Lower lobe of right lung (tissue), 2 donors: Measurements from ENCODE around the gene AATK. TPM values are rescaled to one million over a fixed set of nuclear protein-coding genes. Genes with fewer than 3 reads are reported as not detected.

ENCODE experiments used
- ATAC-seq, 2 donors: fragments of 200-7000 bp; cut with Tn5 transposase; one replicate each; pipeline ENCODE4 v1.9.1; 2020 to 2022; ENCODE audit warnings: mild to moderate bottlenecking in 2 of 2, moderate library complexity in 2 of 2
- DNase-seq: peaks from one replicate; pipeline ENCODE4 v3.0.0-alpha.2; 2020
- H3K27ac ChIP-seq: fragments of 200-600 bp; one replicate; pipeline ENCODE4 v1.8.0; 2022
- H3K27me3 ChIP-seq: fragments of 200-600 bp; one replicate; pipeline ENCODE4 v1.8.0; 2022; ENCODE audit warnings: low read depth
- H3K36me3 ChIP-seq: fragments of 200-600 bp; one replicate; pipeline ENCODE4 v1.8.0; 2022; ENCODE audit warnings: mild to moderate bottlenecking
- H3K4me1 ChIP-seq: fragments of 200-600 bp; one replicate; pipeline ENCODE4 v1.8.0; 2022
- H3K4me3 ChIP-seq: fragments of 200-600 bp; one replicate; pipeline ENCODE4 v1.8.0; 2022; ENCODE audit warnings: mild to moderate bottlenecking
- H3K9me3 ChIP-seq: fragments of 200-600 bp; one replicate; pipeline ENCODE4 v1.8.0; 2022
- intact Hi-C: fragments of 100-400 bp; cut with DNase I; formaldehyde crosslinking; loops from one replicate; pipeline ENCODE4 v1.11.0; 2022
- total RNA-seq: library from RNA; stranded (reverse); fragmentation: NEBNext Ultra II Directional; extraction: Animal tissue kit (Norgen Biotek cat#: 25700); gene quantifications from one replicate; pipeline ENCODE4 v1.2.1, GENCODE V29; 2021
- TF ChIP-seq, protein P1 (sequence below): fragments of 200-600 bp; IDR thresholded peaks from one replicate; pipeline ENCODE4 v1.8.0; 2022; ENCODE audit warnings: antibody characterized with exemption, mild to moderate bottlenecking
- donor health status: DM: no; HTN: yes; CAD: no; lungs with severe emphysema.

The AATK gene
- total RNA-seq, 1 donor from 2014 or later: 64.0 TPM

DNA sequence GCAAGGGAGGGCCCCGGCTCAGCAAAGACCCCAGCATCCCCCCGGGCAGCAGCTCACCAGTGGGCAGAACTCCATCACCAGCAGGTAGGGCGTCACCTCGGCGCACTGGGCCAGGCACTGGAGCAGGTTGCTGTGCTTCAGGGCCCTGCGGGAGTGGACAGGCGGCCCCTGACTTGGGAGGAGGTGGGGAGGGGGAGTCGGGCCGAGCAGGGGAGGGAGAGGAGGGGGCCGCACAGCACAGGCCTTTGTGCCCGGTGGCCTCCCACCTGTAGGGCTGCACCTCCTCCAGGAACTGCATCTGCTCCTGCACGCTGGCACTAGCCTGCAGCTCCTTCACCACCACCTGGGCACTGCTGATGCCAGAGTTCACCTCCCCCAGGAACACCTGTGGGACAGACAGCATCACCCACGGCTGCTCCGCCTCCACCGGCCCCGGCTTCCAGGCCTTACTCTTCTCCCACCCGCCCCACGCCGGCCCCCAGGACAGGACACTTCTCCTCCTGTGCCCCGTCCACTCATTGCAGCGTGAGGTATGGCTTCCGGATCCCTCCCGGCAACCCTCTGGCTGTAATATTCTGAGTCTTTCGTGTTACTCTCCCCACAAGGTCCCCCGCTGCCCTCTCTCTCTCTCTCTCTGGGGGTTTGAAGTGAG is 38.4 kb downstream of the AATK start:
- no peaks in the 10 kb centered on the region for H3K4me1 ChIP-seq
- no peaks in the 10 kb centered on the region for H3K9me3 ChIP-seq
- H3K27ac ChIP-seq: no peak overlapping the region
- no peak for ATAC-seq
- no peak for DNase-seq
- TF ChIP-seq, protein P1, sequence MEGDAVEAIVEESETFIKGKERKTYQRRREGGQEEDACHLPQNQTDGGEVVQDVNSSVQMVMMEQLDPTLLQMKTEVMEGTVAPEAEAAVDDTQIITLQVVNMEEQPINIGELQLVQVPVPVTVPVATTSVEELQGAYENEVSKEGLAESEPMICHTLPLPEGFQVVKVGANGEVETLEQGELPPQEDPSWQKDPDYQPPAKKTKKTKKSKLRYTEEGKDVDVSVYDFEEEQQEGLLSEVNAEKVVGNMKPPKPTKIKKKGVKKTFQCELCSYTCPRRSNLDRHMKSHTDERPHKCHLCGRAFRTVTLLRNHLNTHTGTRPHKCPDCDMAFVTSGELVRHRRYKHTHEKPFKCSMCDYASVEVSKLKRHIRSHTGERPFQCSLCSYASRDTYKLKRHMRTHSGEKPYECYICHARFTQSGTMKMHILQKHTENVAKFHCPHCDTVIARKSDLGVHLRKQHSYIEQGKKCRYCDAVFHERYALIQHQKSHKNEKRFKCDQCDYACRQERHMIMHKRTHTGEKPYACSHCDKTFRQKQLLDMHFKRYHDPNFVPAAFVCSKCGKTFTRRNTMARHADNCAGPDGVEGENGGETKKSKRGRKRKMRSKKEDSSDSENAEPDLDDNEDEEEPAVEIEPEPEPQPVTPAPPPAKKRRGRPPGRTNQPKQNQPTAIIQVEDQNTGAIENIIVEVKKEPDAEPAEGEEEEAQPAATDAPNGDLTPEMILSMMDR: no peak
- peaks cover 11% of the 10 kb centered on the region for H3K36me3 ChIP-seq
- no peaks in the 10 kb centered on the region for H3K27me3 ChIP-seq
- intact Hi-C loops: no loop called here
- no peak overlapping the region for H3K4me3 ChIP-seq

- H3K27ac ChIP-seq: no peak overlapping the region
- H3K9me3 ChIP-seq: no peaks in the 10 kb centered on the region
- intact Hi-C loops: no loop called here
- DNase-seq (no peak), ATAC-seq (no peak)
- no peaks in the 10 kb centered on the region for H3K4me1 ChIP-seq
- H3K27me3 ChIP-seq: no peaks in the 10 kb centered on the region
- H3K4me3 ChIP-seq: no peak overlapping the region
- TF ChIP-seq, protein P1: no peak
- peaks cover 11% of the 10 kb centered on the region for H3K36me3 ChIP-seq
These were observed 38.9 kb downstream of the AATK start for GRCh38 chr17:81127133-81127455.

GRCh38 chr17:81126281-81127132 is 39.5 kb downstream of the AATK start:
- ATAC-seq (no peak), DNase-seq (no peak)
- Histone ChIP-seq H3K27ac (no peak overlapping the region), H3K4me3 (no peak overlapping the region), H3K27me3 (no peaks in the 10 kb centered on the region), H3K9me3 (no peaks in the 10 kb centered on the region), H3K36me3 (peaks cover 11% of the 10 kb centered on the region), H3K4me1 (no peaks in the 10 kb centered on the region)
- intact Hi-C loops: no loop called here
- TF ChIP-seq, protein P1: no peak

DNA sequence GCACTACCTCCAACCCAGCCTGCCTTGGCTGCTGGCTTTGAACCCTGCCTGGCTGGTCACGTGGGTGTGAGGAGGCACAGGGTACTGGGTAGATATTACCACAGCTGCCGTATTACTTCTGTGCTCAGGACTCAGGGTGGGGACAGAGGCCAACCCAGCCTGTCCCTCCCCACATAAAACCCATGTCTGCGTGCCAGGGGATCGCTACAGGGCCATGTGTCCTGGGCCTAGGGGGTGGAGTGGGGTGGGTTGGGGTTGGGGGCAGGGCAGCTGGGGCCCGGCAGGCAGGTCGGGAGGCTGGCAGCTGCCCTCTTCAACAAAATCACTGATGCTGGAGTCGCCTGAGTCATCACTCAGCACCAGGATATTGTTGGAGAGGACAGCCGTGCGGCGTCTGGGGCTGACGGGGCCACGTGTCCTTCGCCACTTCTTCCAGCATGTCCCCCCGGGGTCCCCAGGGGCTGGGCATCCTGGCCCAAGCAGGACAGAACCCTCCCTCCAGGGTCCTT is 40.4 kb downstream of the AATK start:
- TF ChIP-seq, protein P1: no peak
- H3K9me3 ChIP-seq: no peaks in the 10 kb centered on the region
- no peak overlapping the region for H3K4me3 ChIP-seq
- no peak for ATAC-seq
- no peak for DNase-seq
- H3K27ac ChIP-seq: no peak overlapping the region
- intact Hi-C loops: no loop called here
- no peaks in the 10 kb centered on the region for H3K27me3 ChIP-seq
- no peaks in the 10 kb centered on the region for H3K4me1 ChIP-seq
- peaks cover 11% of the 10 kb centered on the region for H3K36me3 ChIP-seq

DNA sequence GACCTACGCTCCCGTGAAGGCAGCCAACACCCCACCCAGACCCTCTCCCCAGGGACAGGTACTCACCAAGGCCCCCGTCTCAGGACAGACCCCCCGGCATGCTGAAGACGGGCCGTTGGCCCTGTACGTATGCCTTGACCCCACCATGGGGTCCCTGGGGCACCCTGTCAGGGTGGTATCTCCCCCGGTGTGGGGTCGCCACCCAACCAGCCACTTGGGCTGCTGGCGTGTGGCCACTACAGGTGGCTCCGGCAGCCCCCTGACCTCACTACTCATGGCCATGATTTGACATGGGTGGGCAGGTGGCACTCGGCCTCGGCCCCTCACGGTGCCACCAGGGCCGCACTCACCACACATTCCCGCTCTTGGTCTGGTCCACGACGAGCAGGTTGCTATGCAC is 41.6 kb downstream of the AATK start:
- intact Hi-C loops: no loop called here
- no peaks in the 10 kb centered on the region for H3K27me3 ChIP-seq
- DNase-seq: no peak
- H3K36me3 ChIP-seq: peaks cover 11% of the 10 kb centered on the region
- no peak for ATAC-seq
- H3K4me3 ChIP-seq: no peak overlapping the region
- no peaks in the 10 kb centered on the region for H3K9me3 ChIP-seq
- H3K4me1 ChIP-seq: no peaks in the 10 kb centered on the region
- no peak overlapping the region for H3K27ac ChIP-seq
- TF ChIP-seq, protein P1: no peak
